HepG2 (cell line): Measurements from ENCODE around the gene ZNF845. TPM values are rescaled to one million over a fixed set of nuclear protein-coding genes. Genes with fewer than 3 reads are reported as not detected.
A peak's percentile ranks its signal among the peaks of the same experiment; 100 is the strongest.

Experiments used
- ELF3 ChIP-seq: IDR thresholded peaks from 2 replicates; pipeline ENCODE4 v1.6.1; 2016; ENCODE audit warnings: missing genetic modification reagents, missing compliant biosample characterization
- ETS1 ChIP-seq: sonication (generic); formaldehyde crosslinking; IDR thresholded peaks from 2 replicates; pipeline ENCODE4 v1.4.0; 2020; ENCODE audit warnings: missing genetic modification reagents
- GABPA ChIP-seq, 2 experiments: IDR thresholded peaks; 2 replicates each; pipeline ENCODE4 v1.6.1; 2011 to 2016; ENCODE audit warnings: low read depth in 2 of 2, low read length in 1 of 2, missing biosample characterization in 1 of 2, missing genetic modification characterization in 1 of 2
- HOXA7 ChIP-seq: sonication (generic); formaldehyde crosslinking; IDR thresholded peaks from 2 replicates; pipeline ENCODE4 v1.8.1; 2022; ENCODE audit warnings: mild to moderate bottlenecking, missing genetic modification reagents, moderate library complexity
- IKZF1 ChIP-seq: fragments of 450-650 bp; IDR thresholded peaks from 2 replicates; pipeline ENCODE4 v1.7.1; 2016
- IRF2 ChIP-seq: IDR thresholded peaks from 2 replicates; pipeline ENCODE4 v1.6.1; 2018; ENCODE audit warnings: missing genetic modification reagents, missing compliant biosample characterization
- KLF12 ChIP-seq: sonication (generic); formaldehyde crosslinking; IDR thresholded peaks from 2 replicates; pipeline ENCODE4 v1.4.0; 2020; ENCODE audit warnings: missing genetic modification reagents, borderline replicate concordance
- KLF15 ChIP-seq: sonication (generic); formaldehyde crosslinking; IDR thresholded peaks from 2 replicates; pipeline ENCODE4 v1.8.1; 2023; ENCODE audit warnings: borderline replicate concordance, mild to moderate bottlenecking, inconsistent platforms, missing genetic modification reagents, mixed read lengths
- MYPOP ChIP-seq: sonication (generic); formaldehyde crosslinking; IDR thresholded peaks from 2 replicates; pipeline ENCODE4 v1.8.1; 2023; ENCODE audit warnings: mild to moderate bottlenecking, moderate library complexity, missing genetic modification reagents
- POLR2G ChIP-seq: fragments of 200-400 bp; formaldehyde crosslinking; IDR thresholded peaks from 2 replicates; pipeline ENCODE4 v1.6.1; 2018; ENCODE audit warnings: mild to moderate bottlenecking, low read depth, low read length, moderate library complexity
- SIN3A ChIP-seq: IDR thresholded peaks from 2 replicates; pipeline ENCODE4 v1.6.1; 2011; ENCODE audit warnings: low read depth, mild to moderate bottlenecking, control low read depth, low read length, borderline replicate concordance
- SRSF1 ChIP-seq: fragments of 200-400 bp; formaldehyde crosslinking; optimal IDR thresholded peaks from 2 replicates; pipeline ENCODE3; 2017; ENCODE audit warnings: mild to moderate bottlenecking, low read depth, low read length, moderate library complexity
- TAF1 ChIP-seq: sonication (generic); formaldehyde crosslinking; IDR thresholded peaks from 2 replicates; pipeline ENCODE4 v1.4.0; 2020; ENCODE audit warnings: missing genetic modification reagents
- TFE3 ChIP-seq: IDR thresholded peaks from 2 replicates; pipeline ENCODE4 v1.6.1; 2016
- THAP7 ChIP-seq: sonication (generic); formaldehyde crosslinking; IDR thresholded peaks from 2 replicates; pipeline ENCODE4 v1.8.1; 2023; ENCODE audit warnings: mild to moderate bottlenecking, missing genetic modification reagents
- ZC3H13 ChIP-seq: sonication (generic); formaldehyde crosslinking; IDR thresholded peaks from 2 replicates; pipeline ENCODE4 v1.8.1; 2023; ENCODE audit warnings: mild to moderate bottlenecking, missing genetic modification reagents, moderate library complexity
- ZGPAT ChIP-seq: IDR thresholded peaks from 2 replicates; pipeline ENCODE4 v1.6.1; 2016; ENCODE audit warnings: mild to moderate bottlenecking
- ZNF143 ChIP-seq: sonication (generic); formaldehyde crosslinking; IDR thresholded peaks from 2 replicates; pipeline ENCODE4 v1.4.0; 2020; ENCODE audit warnings: missing genetic modification reagents
- ZNF207 ChIP-seq: fragments of 450-650 bp; IDR thresholded peaks from 2 replicates; pipeline ENCODE4 v1.6.1; 2016; ENCODE audit warnings: antibody characterized with exemption, borderline replicate concordance
- ZNF234 ChIP-seq: sonication (generic); formaldehyde crosslinking; conservative IDR thresholded peaks from 2 replicates; pipeline ENCODE4 v1.5.1; 2020; ENCODE audit warnings: mild to moderate bottlenecking, missing genetic modification reagents
- ZNF317 ChIP-seq: sonication (generic); formaldehyde crosslinking; IDR thresholded peaks from 2 replicates; pipeline ENCODE4 v1.5.0; 2020; ENCODE audit warnings: mild to moderate bottlenecking, missing genetic modification reagents
- ZNF572 ChIP-seq: sonication (generic); formaldehyde crosslinking; IDR thresholded peaks from 2 replicates; pipeline ENCODE4 v1.5.1; 2020; ENCODE audit warnings: mild to moderate bottlenecking, missing genetic modification reagents
- ZNF629 ChIP-seq: sonication (generic); formaldehyde crosslinking; conservative IDR thresholded peaks from 2 replicates; pipeline ENCODE4 v1.5.0; 2020; ENCODE audit warnings: missing genetic modification reagents
- ZNF768 ChIP-seq: sonication (generic); formaldehyde crosslinking; IDR thresholded peaks from 2 replicates; pipeline ENCODE4 v1.4.0; 2020; ENCODE audit warnings: missing genetic modification reagents
- polyA plus RNA-seq, 8 experiments: library from polyadenylated mRNA; depleted of rRNA in 3 of 8; stranded (reverse) in 7 of 8; unstranded in 1 of 8; fragments of >200 nt; fragmentation: Illumina TruSeq in 4 of 8; extraction: Trizol in 4 of 8; gene quantifications; 2 replicates each; pipeline versions ENCODE4 v1.2.1 to v1.2.3, GENCODE V29; 2011 to 2016; ENCODE audit warnings: low read depth in 4 of 8, missing spikeins in 1 of 8, mixed read lengths in 1 of 8; ENCODE audit not compliant: insufficient read depth in 1 of 8
- total RNA-seq, 5 experiments: library from RNA; depleted of rRNA; stranded (reverse); fragments of >200 nt; fragmentation: Illumina TruSeq; extraction: Trizol; gene quantifications; 2 replicates each; pipeline ENCODE4 v1.2.3, GENCODE V29; 2016; ENCODE audit warnings: low read depth in 1 of 5

The ZNF845 gene
- total and polyA plus RNA-seq, 2 of the 13 experiments (the other 11 are each of a cell fraction or from before 2014, with no cell fraction given), result 1.7 to 9.6 TPM

- TF ChIP-seq ZNF629 (CRISPR knock-in tag), result no peak
- no peak for TF ChIP-seq IKZF1
- 0 out of 2 replicates have a peak, but pooled peaks have one; percentile 21 for TF ChIP-seq ZGPAT (CRISPR knock-in tag)
- no peak for TF ChIP-seq ZC3H13 (CRISPR knock-in tag)
- TF ChIP-seq POLR2G, result peak; percentile 87
- no peak for TF ChIP-seq ZNF768 (CRISPR knock-in tag)
- no peak for TF ChIP-seq ZNF207
- no peak for TF ChIP-seq ZNF572
- TF ChIP-seq SIN3A, result peak; percentile 84; the same call in 1 of the 2 replicates
- TF ChIP-seq SRSF1, result peak; percentile 41
- TF ChIP-seq MYPOP, result peak; percentile 33; the same call in 1 of the 2 replicates
- no peak for TF ChIP-seq GABPA (IDR thresholded peaks at IDR 0.05; ENCODE audit: low read depth, low read length)
- peak; percentile 63 for TF ChIP-seq GABPA (CRISPR knock-in tag; IDR thresholded peaks at IDR 0.05; ENCODE audit: low read depth)
- no peak for TF ChIP-seq KLF15 (CRISPR knock-in tag)
- no peak for TF ChIP-seq TFE3 (CRISPR knock-in tag)
- TF ChIP-seq TAF1 (CRISPR knock-in tag), result peak; percentile 59; the same call in 1 of the 2 replicates
- no peak for TF ChIP-seq THAP7 (CRISPR knock-in tag)
- no peak for TF ChIP-seq KLF12 (CRISPR knock-in tag)
- peak; percentile 64; the same call in 1 of the 2 replicates for TF ChIP-seq ELF3 (CRISPR knock-in tag)
- TF ChIP-seq ZNF143, result peak; percentile 64
- TF ChIP-seq ZNF317 (CRISPR knock-in tag), result peak; percentile 30; the same call in 1 of the 2 replicates
- TF ChIP-seq IRF2, result 0 out of 2 replicates have a peak, but pooled peaks have one; percentile 65
- TF ChIP-seq HOXA7, result no peak
- no peak for TF ChIP-seq ZNF234
- TF ChIP-seq ETS1 (CRISPR knock-in tag), result no peak
These were observed at the start of gene ZNF845 (continued) for GRCh38 chr19:53333463-53334449.
